Upper lobe of right lung (tissue), 1 donor: ENCODE data around the gene TRAPPC6A. TPM values are rescaled to one million over a fixed set of nuclear protein-coding genes. Genes with fewer than 3 reads are reported as not detected.
A peak's percentile ranks its signal among the peaks of the same experiment; 100 is the strongest.

ENCODE experiments used
- ATAC-seq: fragments of 200-7000 bp; cut with Tn5 transposase; one replicate; pipeline ENCODE4 v1.9.1; 2020; ENCODE audit warnings: mild to moderate bottlenecking, moderate library complexity
- DNase-seq: peaks from one replicate; pipeline ENCODE4 v3.0.0-alpha.2; 2020
- H3K27ac ChIP-seq: fragments of 200-600 bp; one replicate; pipeline ENCODE4 v1.8.0; 2022
- H3K27me3 ChIP-seq: fragments of 200-600 bp; one replicate; pipeline ENCODE4 v1.8.0; 2022; ENCODE audit warnings: mild to moderate bottlenecking
- H3K36me3 ChIP-seq: fragments of 200-600 bp; one replicate; pipeline ENCODE4 v1.8.0; 2022
- H3K4me1 ChIP-seq: fragments of 200-600 bp; one replicate; pipeline ENCODE4 v1.8.0; 2022
- H3K4me3 ChIP-seq: fragments of 200-600 bp; one replicate; pipeline ENCODE4 v1.8.0; 2022; ENCODE audit warnings: mild to moderate bottlenecking
- H3K9me3 ChIP-seq: fragments of 200-600 bp; one replicate; pipeline ENCODE4 v1.8.0; 2022
- intact Hi-C: fragments of 100-400 bp; cut with DNase I; formaldehyde crosslinking; loops from one replicate; pipeline ENCODE4 v1.11.0; 2022
- total RNA-seq: library from RNA; stranded (reverse); fragmentation: NEBNext Ultra II Directional; extraction: Animal tissue kit (Norgen Biotek cat#: 25700); gene quantifications from one replicate; pipeline ENCODE4 v1.2.1, GENCODE V29; 2021
- TF ChIP-seq, protein P1 (sequence below): fragments of 200-600 bp; IDR thresholded peaks from one replicate; pipeline ENCODE4 v1.8.0; 2022; ENCODE audit warnings: antibody characterized with exemption
- donor health status: DM: no; HTN: yes; CAD: no; lungs with severe emphysema.

Gene TRAPPC6A
- total RNA-seq, 1 donor from 2014 or later: 16.9 TPM

DNA sequence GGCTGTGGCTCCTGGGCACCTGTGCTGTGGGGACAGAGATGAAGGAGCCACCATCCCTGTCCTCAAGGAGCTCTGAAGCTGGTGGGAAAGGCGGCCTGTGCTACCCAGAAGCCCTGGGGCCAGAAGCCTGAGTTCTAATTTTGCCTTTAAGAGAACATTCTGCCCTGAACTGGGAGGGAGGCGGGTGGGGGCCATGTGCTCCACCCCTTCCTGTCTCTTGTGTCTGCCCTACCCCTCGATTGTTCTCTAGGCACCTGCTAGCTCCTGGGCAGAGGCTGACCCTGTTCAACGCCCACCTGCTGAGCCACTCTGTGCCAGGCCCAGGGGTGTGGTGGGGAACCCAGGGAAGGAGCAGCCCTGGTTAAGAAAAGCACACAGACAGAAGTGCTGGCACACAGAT, 5.9 kb downstream of the TRAPPC6A start:
- peaks cover 20% of the 10 kb centered on the region for H3K4me1 ChIP-seq
- intact Hi-C loops: no loop called here
- ATAC-seq (peak; percentile 4), DNase-seq (no peak)
- no peaks in the 10 kb centered on the region for H3K9me3 ChIP-seq
- TF ChIP-seq, protein P1, sequence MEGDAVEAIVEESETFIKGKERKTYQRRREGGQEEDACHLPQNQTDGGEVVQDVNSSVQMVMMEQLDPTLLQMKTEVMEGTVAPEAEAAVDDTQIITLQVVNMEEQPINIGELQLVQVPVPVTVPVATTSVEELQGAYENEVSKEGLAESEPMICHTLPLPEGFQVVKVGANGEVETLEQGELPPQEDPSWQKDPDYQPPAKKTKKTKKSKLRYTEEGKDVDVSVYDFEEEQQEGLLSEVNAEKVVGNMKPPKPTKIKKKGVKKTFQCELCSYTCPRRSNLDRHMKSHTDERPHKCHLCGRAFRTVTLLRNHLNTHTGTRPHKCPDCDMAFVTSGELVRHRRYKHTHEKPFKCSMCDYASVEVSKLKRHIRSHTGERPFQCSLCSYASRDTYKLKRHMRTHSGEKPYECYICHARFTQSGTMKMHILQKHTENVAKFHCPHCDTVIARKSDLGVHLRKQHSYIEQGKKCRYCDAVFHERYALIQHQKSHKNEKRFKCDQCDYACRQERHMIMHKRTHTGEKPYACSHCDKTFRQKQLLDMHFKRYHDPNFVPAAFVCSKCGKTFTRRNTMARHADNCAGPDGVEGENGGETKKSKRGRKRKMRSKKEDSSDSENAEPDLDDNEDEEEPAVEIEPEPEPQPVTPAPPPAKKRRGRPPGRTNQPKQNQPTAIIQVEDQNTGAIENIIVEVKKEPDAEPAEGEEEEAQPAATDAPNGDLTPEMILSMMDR: no peak
- H3K36me3 ChIP-seq: no peaks in the 10 kb centered on the region
- H3K4me3 ChIP-seq: no peak overlapping the region
- no peaks in the 10 kb centered on the region for H3K27me3 ChIP-seq
- peak overlapping the region; percentile 30 for H3K27ac ChIP-seq

DNA sequence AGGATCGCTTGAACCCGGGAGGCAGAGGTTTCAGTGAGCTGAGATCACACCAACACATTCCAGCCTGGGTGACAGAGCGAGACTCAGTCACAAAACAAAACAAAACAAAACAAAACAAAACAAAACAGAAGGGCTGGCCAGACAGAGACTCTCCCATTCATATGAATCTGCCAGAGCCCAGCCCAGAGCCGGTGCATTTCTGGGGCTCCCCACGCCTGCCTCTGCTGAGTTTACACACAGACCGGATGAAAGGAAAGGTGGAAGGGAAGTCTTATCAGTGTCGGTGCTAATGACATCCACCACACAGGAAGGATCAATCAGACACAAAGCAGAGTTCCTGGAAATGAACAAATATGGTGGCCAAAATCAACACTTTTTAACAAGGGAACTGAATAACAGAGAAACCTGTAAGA, 6.8 kb downstream of the TRAPPC6A start:
- H3K27ac ChIP-seq: peak overlapping the region; percentile 66
- ATAC-seq (no peak), DNase-seq (no peak)
- H3K9me3 ChIP-seq: no peaks in the 10 kb centered on the region
- intact Hi-C loops: no loop called here
- H3K36me3 ChIP-seq: no peaks in the 10 kb centered on the region
- TF ChIP-seq, protein P1: no peak
- H3K27me3 ChIP-seq: no peaks in the 10 kb centered on the region
- H3K4me3 ChIP-seq: no peak overlapping the region
- H3K4me1 ChIP-seq: peaks cover 18% of the 10 kb centered on the region

DNA sequence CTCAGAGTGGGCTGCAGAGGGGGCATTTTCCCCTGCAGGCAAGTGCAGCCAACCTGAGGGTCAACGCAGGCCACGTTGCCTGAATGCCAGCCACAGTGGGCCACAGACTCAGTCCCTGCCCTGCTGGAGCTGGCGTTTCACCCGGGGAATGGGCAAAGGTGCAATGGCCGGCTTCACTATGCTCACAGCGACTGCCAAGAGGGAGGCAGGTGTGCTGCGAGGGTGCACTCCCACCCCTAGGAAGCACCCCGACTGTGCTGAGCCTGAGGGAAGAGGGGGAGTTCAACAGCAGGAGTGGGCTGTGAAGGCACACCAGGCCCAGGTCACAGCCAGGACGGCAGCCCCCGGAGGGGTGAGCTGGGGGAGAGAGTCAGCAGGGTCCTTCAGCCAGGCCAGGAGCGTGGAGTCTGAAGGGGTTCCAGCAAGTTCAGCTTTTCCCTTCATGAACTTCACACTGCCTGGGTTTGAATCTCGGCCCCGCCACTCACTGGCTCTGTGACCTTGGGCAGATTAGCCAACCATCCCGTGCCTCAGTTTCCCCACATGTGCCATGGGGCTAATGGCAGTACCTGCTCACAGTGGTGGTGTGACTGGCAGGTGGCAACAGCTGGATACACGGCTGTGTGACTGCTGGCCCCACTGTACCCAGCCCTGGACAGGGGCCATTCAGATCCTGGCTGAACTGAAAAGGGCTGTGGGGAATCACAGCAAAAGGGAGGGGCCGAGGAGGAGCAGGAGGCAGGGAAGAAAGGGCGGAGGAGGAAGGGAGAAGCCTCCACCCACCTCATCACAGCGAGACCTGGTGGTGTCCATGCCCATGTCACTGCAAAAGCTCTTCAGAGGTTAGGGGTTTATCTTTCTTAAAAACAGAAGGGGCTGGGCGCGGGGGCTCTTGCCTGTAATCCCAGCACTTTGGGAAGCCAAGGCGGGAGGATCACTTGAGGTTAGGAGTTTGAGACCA, 7.6 kb downstream of the TRAPPC6A start:
- intact Hi-C loops: no loop called here
- DNase-seq (no peak), ATAC-seq (no peak)
- Histone ChIP-seq H3K9me3 (no peaks in the 10 kb centered on the region), H3K27me3 (no peaks in the 10 kb centered on the region), H3K36me3 (no peaks in the 10 kb centered on the region), H3K4me3 (no peak overlapping the region), H3K27ac (peak overlapping the region; percentile 11), H3K4me1 (peaks cover 18% of the 10 kb centered on the region)
- TF ChIP-seq, protein P1: no peak

DNA sequence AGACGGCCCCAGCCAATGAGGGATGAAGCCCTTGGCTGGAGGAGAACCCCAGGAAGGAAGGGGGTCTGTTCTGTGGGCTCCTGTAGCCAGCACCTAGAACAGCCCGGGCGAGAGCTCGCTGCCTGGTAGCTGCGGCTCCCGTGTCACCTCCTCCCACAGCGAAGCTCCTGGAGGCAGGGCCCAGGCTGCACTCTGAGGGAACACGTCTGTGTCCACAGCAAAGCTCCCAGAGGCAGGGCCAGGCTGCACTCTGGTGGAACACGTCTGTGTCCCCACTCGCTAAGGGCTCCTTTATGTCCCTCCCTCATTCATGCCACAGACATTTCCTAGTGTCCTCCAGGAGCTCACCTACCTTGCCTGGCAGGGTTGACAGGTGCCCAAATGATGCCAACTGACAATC, 8.4 kb downstream of the TRAPPC6A start:
- H3K36me3 ChIP-seq: no peaks in the 10 kb centered on the region
- TF ChIP-seq, protein P1: no peak
- intact Hi-C loops: no loop called here
- no peaks in the 10 kb centered on the region for H3K27me3 ChIP-seq
- no peak overlapping the region for H3K4me3 ChIP-seq
- H3K4me1 ChIP-seq: peaks cover 22% of the 10 kb centered on the region
- H3K27ac ChIP-seq: no peak overlapping the region
- H3K9me3 ChIP-seq: no peaks in the 10 kb centered on the region
- DNase-seq: no peak
- ATAC-seq: no peak

DNA sequence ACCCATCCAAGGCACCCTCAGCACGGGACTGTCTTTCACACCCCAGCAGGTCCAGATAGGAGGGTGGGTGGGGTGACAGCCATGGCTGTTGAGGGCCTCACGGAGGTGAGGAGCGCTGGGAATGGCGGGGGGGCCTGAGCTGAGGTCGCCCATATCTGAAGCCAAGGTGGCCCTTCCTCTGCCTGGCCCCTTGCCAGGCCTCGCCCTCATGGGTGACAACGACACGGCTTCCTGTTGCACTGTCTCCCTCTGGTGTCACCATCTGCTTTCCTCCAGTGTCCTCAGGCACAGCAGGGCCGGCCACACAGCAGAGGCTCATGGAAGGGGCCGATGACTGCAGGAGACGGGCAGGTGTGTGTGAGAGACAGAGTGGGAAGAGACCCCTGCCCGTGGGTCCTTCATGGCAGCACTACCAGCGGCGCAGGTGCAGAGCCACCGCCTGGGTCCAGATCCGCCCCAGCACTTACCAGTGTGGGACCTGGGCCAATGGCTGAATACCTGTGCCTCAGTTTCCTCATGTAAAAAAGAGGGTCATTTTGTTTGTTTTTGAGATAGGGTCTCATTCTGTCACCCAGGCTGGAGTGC, 9.2 kb downstream of the TRAPPC6A start:
- no peak for ATAC-seq
- Histone ChIP-seq H3K9me3 (no peaks in the 10 kb centered on the region), H3K27ac (no peak overlapping the region), H3K36me3 (no peaks in the 10 kb centered on the region), H3K27me3 (no peaks in the 10 kb centered on the region), H3K4me3 (no peak overlapping the region), H3K4me1 (peaks cover 29% of the 10 kb centered on the region)
- intact Hi-C loops: no loop called here
- TF ChIP-seq, protein P1: no peak
- no peak for DNase-seq
